Tibial nerve (tissue), 4 donors: Measurements from ENCODE around the gene COL28A1. TPM values are rescaled to one million over a fixed set of nuclear protein-coding genes. Genes with fewer than 3 reads are reported as not detected.
A peak's percentile ranks its signal among the peaks of the same experiment; 100 is the strongest.

Experiments used
- DNase-seq, 2 donors: peaks; one replicate each; pipeline ENCODE4 v3.0.0-alpha.2; 2019; ENCODE audit warnings: low spot score in 2 of 2
- H3K27ac ChIP-seq, 4 donors: fragments of 200-600 bp; sonication (generic) in 3 of 4; one replicate each; pipeline ENCODE4 v1.5.1; 2017 to 2019; ENCODE audit warnings: mild to moderate bottlenecking in 1 of 4
- H3K27me3 ChIP-seq, 2 donors: fragments of 200-600 bp; sonication (generic) in 1 of 2; one replicate each; pipeline versions ENCODE4 v1.5.1 to v1.6.0; 2017 to 2019
- H3K36me3 ChIP-seq, 3 donors: fragments of 200-600 bp; sonication (generic); one replicate each; pipeline ENCODE4 v1.5.1; 2018 to 2019
- H3K4me1 ChIP-seq, 4 donors: fragments of 200-600 bp; sonication (generic) in 3 of 4; one replicate each; pipeline ENCODE4 v1.5.1; 2017 to 2019
- H3K4me3 ChIP-seq, 4 donors: fragments of 200-600 bp; sonication (generic) in 3 of 4; one replicate each; pipeline ENCODE4 v1.5.1; 2017 to 2019; ENCODE audit warnings: mild to moderate bottlenecking in 1 of 4, moderate library complexity in 1 of 4
- H3K9me3 ChIP-seq, 4 donors: fragments of 200-600 bp; sonication (generic) in 3 of 4; one replicate each; pipeline ENCODE4 v1.5.1; 2017 to 2019
- EP300 ChIP-seq, 2 donors: sonication (generic); formaldehyde crosslinking; IDR thresholded peaks; one replicate each; pipeline ENCODE4 v1.6.1; 2017; ENCODE audit warnings: antibody characterized with exemption in 2 of 2, mild to moderate bottlenecking in 1 of 2
- POLR2A ChIP-seq, 2 donors: fragments of 450-650 bp; IDR thresholded peaks; one replicate each; pipeline ENCODE4 v1.6.1; 2017; ENCODE audit warnings: antibody characterized with exemption in 2 of 2, mild to moderate bottlenecking in 2 of 2, moderate library complexity in 2 of 2
- WGBS, 2 donors: methylation state at CpG; one replicate each; pipeline ENCODE4 v1.1.5; 2018; 5-methylcytosine and 5-hydroxymethylcytosine counted together
- total RNA-seq, 4 donors: library from RNA; depleted of rRNA; stranded (reverse); fragments of >200 nt; gene quantifications; one replicate each; pipeline ENCODE4 v1.1.0, GENCODE V29; 2016
- TF ChIP-seq, protein P1 (sequence below), 5 experiments: fragments of 200-600 bp in 3 of 5; fragments of 450-650 bp in 2 of 5; sonication (generic) in 3 of 5; IDR thresholded peaks; one replicate each; pipeline ENCODE4 v1.5.1; 2016 to 2019; ENCODE audit warnings: antibody characterized with exemption in 5 of 5, mild to moderate bottlenecking in 3 of 5, moderate library complexity in 2 of 5

COL28A1 gene
- total RNA-seq: 100 to 1,000 TPM in 3 of 4 donors, 10 to 100 TPM in 1; 60.0 to 142 (median 122) TPM

DNA sequence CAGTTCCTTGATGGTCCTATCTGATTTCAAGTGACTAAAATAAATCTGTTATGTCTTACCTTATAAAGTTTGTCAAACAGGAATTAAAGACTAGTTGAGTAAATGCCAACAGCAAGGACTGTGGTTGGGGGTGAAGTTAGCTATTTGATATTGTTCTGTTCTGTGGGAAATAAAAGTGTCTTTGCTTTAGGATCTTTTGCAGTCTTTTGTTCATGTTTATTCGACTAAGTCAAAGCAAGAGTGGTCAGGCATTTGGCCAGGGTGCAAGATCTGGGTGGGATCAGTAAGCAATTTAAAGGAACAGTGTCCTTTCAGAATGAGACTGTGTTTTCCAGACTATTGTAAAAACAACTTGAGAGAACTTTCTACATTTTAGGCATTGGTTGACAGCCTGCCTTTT, at the start of gene COL28A1:
Gene COL28A1, minus strand, starts transcription at position 183 of the 400 bp plus-strand sequence. CDS start 2,998 bp downstream, outside the sequence.
- no peak for DNase-seq
- WGBS, 2 donors: 5 to 15% methylated on average over 1 of the region's 1 CpG
- Histone ChIP-seq H3K4me1 (peaks cover 0 to 7% (median 0%) of the 10 kb centered on the region in 4 donors), H3K36me3 (no peaks in the 10 kb centered on the region), H3K4me3 (peak within 1 kb of the TSS; percentile 3 to 41 (median 12)), H3K27me3 (no peaks in the 10 kb centered on the region), H3K27ac (peak within 1 kb of the TSS; percentile 1 to 60 (median 32)), H3K9me3 (no peaks in the 10 kb centered on the region)
- TF ChIP-seq POLR2A (IDR thresholded peaks at IDR 0.05) (no peak), EP300 (IDR thresholded peaks at IDR 0.05) (no peak)
- TF ChIP-seq, protein P1, sequence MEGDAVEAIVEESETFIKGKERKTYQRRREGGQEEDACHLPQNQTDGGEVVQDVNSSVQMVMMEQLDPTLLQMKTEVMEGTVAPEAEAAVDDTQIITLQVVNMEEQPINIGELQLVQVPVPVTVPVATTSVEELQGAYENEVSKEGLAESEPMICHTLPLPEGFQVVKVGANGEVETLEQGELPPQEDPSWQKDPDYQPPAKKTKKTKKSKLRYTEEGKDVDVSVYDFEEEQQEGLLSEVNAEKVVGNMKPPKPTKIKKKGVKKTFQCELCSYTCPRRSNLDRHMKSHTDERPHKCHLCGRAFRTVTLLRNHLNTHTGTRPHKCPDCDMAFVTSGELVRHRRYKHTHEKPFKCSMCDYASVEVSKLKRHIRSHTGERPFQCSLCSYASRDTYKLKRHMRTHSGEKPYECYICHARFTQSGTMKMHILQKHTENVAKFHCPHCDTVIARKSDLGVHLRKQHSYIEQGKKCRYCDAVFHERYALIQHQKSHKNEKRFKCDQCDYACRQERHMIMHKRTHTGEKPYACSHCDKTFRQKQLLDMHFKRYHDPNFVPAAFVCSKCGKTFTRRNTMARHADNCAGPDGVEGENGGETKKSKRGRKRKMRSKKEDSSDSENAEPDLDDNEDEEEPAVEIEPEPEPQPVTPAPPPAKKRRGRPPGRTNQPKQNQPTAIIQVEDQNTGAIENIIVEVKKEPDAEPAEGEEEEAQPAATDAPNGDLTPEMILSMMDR (IDR thresholded peaks at IDR 0.05): no peak

GRCh38 chr7:7584653-7585052, 49.0 kb upstream of the COL28A1 start:
- no peaks in the 10 kb centered on the region for H3K9me3 ChIP-seq
- WGBS, 2 donors: 85 to 87% methylated on average over 1 of the region's 1 CpG
- no peaks in the 10 kb centered on the region for H3K27me3 ChIP-seq
- peaks cover 0 to 6% (median 0%) of the 10 kb centered on the region in 4 donors for H3K4me1 ChIP-seq
- TF ChIP-seq, protein P1 (IDR thresholded peaks at IDR 0.05): no peak
- TF ChIP-seq POLR2A (IDR thresholded peaks at IDR 0.05) (no peak), EP300 (IDR thresholded peaks at IDR 0.05) (no peak)
- peaks cover 0 to 4% (median 0%) of the 10 kb centered on the region in 3 donors for H3K36me3 ChIP-seq
- H3K4me3 ChIP-seq: no peak overlapping the region
- no peak for DNase-seq
- H3K27ac ChIP-seq: no peak overlapping the region

GRCh38 chr7:7583731-7584130, 48.1 kb upstream of the COL28A1 start:
- TF ChIP-seq POLR2A (IDR thresholded peaks at IDR 0.05) (no peak), EP300 (IDR thresholded peaks at IDR 0.05) (no peak)
- TF ChIP-seq, protein P1 (IDR thresholded peaks at IDR 0.05): no peak
- Histone ChIP-seq H3K9me3 (no peaks in the 10 kb centered on the region), H3K36me3 (no peaks in the 10 kb centered on the region)

DNA sequence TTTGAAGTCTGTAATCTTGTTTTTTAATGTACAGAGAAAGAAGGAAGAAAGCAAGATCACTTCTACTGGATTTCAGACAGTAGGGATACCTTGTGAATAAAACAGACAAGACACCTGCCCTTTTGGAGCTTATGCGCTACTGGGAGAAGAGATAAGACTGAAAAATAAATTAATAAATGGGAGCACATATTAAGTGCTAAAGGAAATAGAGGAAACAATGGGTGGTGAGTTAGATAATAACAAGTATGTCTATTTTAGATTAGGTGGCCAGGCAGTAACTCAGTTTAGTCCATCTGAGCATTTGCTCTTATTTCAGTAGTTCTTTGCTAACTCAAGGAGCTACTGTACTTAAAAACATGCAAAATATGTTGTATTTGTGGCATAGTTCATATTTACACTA, 46.9 kb upstream of the COL28A1 start:
- Histone ChIP-seq H3K4me3 (no peak overlapping the region), H3K4me1 (peaks cover 0 to 6% (median 0%) of the 10 kb centered on the region in 4 donors), H3K27ac (no peak overlapping the region), H3K27me3 (no peaks in the 10 kb centered on the region), H3K36me3 (no peaks in the 10 kb centered on the region), H3K9me3 (no peaks in the 10 kb centered on the region)
- WGBS, 2 donors: 90 to 95% methylated on average over 1 of the region's 1 CpG
- TF ChIP-seq POLR2A (IDR thresholded peaks at IDR 0.05) (no peak), EP300 (IDR thresholded peaks at IDR 0.05) (no peak)
- TF ChIP-seq, protein P1 (IDR thresholded peaks at IDR 0.05): no peak
- DNase-seq: no peak

More at GRCh38 chr7:7583731-7584130, 48.1 kb upstream of the COL28A1 start:
- 57 to 64% methylated on average over 2 of the region's 2 CpGs for WGBS, 2 donors
- Histone ChIP-seq H3K27ac (no peak overlapping the region), H3K4me3 (no peak overlapping the region), H3K4me1 (peaks cover 0 to 6% (median 0%) of the 10 kb centered on the region in 4 donors), H3K27me3 (no peaks in the 10 kb centered on the region)
- DNase-seq: no peak

GRCh38 chr7:7581531-7582179, 46.0 kb upstream of the COL28A1 start:
- no peak overlapping the region for H3K4me3 ChIP-seq
- H3K36me3 ChIP-seq: no peaks in the 10 kb centered on the region
- TF ChIP-seq POLR2A (IDR thresholded peaks at IDR 0.05) (no peak), EP300 (IDR thresholded peaks at IDR 0.05) (no peak)
- H3K27ac ChIP-seq: no peak overlapping the region
- 81 to 82% methylated on average over 10 of the region's 10 CpGs for WGBS, 2 donors
- no peak for DNase-seq
- no peaks in the 10 kb centered on the region for H3K27me3 ChIP-seq
- no peaks in the 10 kb centered on the region for H3K9me3 ChIP-seq
- H3K4me1 ChIP-seq: peaks cover 0 to 6% (median 0%) of the 10 kb centered on the region in 4 donors
